Activated T-cell treated with anti-CD3 and anti-CD28 coated beads for 24 hours (primary cell): ENCODE measurements around the gene SIAH1.
"Not testable (repeated sequence)": the region's sequence is repeated elsewhere in the genome, so short reads cannot be mapped to it uniquely, and the experiment has no call there.

Source experiments
- DNase-seq: peaks from one replicate; pipeline ENCODE4 v3.0.0-alpha.2; 2020; ENCODE audit warnings: low read depth

SIAH1 gene

DNA sequence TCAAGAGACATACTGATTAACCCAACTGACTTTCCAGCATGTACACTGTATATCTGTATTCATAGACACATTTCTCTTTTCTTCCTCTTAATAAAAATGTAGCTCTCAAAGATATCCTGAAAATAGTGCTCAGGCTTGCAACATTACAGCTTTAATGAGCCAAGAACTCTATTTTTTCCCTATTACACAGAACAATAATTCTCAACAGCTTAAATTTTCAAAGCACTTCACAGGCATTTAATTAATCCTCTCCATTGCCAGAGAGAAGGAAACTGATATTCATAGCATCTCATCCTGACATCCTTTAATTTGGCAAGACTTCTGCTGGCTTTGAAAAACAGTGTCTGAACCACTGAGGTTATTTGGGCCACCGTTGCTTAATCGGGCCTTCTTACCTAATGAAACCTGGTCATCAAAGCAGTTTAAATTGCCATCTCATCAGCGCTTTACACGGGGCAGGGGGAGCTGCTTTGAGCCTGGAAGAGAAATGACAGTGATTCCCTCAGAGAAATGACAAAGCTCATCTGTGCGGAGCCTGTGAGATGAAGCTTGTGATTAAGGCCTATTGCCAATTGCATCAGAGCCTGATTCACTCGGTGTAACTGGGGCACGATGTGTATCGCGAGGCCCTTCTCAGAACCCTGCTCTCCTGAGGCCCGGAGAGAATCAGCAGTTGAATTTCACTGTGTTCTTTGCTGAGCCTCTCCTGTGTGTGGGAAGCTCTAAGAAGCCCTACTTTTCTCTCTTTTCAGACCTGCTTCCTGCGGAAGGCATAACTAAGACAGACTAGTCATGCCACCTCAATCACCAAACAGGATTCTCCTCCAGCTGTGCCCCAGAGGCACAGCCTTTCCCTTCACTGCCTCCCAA, 8.5 kb upstream of the SIAH1 start:
- DNase-seq = no peak

DNA sequence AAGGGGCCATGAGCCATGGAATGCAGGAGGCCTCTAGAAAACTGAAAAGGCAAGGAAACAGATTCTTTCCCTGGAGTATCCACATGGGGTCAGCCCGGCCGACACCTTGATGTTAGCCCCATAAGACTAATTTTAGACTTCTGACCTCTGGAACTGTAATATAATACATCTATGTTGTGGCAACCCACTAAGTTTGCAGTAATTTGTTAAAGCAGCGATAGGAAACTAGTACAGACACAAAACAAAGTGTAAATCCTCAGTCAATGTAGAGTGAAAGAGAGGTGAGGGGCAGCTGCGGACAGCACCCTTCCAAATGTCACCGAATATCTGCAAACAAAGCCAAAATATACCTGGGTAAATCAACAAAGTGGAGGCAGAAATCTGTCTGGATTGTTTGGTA, 7.2 kb upstream of the SIAH1 start:
- no peak for DNase-seq

DNA sequence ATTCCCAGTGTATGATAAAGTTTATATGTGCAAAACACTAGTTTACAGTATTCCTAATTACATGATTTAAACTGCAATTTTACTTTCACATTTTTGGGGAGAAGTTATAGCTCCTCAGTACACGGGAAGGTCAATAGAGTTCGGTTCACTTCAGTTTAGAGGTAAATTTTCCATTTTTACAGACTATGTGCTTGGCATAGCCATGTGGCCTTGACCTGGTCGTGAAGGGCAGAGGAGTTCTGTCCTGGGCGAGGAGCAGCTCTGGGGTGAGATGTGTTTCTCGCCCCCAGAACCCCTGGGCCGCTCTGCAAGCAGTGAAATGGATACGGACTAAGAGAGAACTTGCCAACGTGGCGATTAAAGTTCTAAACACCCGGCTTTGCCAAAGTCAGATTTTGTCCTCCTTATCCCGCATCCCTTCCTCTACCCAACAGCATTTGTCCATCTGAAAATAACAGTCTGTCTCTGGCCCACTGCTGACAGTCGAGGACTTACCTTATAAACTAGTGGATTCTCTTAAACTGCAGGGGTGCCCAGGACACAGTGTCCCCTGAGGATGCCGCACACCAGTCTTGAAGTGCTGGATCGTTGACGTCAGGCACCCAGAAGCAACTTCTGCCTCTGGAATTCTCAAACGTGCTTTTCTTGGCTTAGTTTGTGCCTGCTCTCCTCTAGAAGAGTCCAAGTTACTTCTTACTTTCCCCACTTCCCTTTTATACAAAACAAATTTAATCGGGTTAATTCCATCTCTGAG, 1.5 kb upstream of the SIAH1 start:
- no peak for DNase-seq

DNA sequence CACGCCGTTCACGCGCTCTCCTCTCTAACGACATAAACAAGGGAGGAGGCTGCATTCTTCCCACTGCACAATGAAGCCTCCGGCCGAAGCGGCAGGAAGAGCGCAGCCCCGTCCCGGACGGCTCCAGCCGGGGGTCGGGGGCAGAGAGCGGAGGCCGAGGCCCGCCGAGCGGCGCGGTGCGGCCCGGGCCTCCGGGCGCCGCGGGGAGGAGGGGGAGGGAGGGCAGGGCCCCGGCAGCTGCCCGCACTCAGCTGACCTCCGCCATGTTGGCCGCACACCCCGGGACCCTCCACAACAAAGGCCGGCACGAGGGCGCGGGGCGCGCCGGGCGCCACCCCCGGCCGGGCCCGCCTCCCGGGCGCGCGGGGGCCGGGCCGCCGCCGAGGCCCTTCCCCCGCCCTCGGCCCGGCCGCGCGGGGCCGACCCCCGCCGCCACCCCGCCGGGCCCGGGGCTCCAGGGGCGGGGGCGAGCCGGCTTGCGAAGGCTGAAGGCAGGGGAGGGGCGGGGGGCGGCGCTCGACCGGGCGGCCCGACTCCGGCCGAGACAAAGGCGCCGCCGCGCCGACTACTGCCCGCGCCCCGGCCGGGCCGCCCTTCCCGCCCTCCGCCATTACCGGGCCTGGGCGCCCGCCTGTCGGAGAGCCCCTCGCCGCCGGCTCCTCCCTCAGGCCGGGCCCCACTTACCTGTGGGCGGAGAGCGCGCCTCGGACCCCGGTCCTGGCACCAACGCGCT, 527 bp downstream of the SIAH1 start:
- DNase-seq = no peak

DNA sequence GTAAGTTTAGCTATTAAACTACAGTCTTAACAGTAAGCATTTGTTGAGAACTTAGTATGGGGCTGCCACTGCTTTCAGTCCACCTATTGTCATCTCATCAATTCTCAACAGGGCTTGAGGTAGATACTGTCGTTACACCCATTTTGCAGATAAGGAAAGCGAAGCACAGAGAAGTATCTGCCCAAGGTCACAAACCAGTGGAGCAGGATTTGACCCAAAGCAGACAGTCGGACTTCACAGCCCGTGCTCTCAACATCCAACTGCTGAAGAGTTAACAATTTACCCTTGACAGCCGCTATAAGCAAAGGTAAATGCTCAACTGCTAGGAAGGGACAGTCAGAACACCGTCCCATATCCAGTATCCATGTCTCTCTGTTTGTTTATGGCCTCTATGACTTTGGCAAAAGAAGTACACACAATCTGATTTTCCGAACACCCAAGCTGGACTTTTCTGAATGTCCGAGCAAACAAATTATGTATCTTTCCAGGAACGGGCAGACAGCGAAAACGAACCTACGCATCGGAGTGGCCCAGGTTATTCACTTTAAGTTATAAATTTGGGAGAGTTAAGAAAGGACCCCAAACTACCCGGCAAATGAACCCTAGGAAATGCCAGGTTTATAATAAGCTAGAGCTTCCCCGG, 1.2 kb downstream of the SIAH1 start:
- no peak for DNase-seq

DNA sequence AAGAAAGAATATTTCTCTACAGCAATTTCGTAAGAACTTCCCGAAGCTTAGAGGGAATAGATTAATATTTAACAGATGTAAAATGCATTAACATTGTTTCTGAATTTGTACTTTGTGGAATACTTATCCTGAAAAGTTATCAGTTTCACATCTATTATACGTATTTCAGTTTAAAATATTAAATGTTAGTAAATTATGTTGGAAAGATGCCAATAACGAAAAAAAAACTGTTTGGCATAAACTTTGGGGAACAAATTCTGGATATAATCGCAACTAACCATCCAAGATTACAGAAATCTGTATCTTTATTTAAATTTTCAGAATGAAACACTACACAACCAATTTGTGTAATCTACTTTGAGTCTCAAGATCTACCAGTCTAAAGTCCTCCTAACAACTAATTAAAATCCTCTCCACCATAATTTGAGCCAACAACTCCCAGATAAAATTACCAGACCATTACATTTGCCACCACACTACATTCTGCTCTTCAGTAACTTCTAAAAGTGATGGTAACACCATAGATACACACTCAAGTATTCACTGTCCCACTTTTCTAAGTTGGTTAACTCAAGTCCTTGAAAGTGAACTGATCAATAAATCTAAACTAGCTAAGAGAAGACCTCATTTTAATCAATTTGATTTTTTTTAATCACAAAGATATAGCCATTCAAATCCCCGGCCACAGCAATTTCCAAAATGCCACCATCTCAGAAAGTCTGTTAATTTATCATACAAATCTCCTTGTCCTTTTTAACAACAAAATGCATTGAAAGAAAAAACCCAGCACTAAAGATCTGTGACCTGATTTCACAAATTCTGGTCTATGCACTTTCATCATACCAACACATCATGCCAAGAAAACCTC, 2.0 kb downstream of the SIAH1 start:
- no peak for DNase-seq

DNA sequence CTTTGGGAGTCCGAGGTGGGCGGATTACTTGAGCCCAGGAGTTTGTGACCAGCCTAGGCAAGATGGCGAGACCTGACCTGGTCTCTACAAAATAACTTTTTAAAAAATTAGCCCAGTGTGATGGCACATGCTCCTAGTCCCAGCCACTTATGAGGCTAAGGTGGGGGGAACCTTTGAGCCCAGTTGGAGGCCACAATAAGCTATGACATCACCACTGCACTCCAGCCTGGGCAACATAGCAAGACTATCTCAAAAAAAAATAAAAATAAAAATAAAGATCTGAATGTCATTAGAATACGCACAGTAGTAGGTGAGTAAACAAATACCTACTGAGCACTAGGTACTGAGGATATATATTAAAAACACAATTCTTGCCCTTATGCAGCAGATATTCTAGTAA, 3.1 kb downstream of the SIAH1 start:
- no peak for DNase-seq

DNA sequence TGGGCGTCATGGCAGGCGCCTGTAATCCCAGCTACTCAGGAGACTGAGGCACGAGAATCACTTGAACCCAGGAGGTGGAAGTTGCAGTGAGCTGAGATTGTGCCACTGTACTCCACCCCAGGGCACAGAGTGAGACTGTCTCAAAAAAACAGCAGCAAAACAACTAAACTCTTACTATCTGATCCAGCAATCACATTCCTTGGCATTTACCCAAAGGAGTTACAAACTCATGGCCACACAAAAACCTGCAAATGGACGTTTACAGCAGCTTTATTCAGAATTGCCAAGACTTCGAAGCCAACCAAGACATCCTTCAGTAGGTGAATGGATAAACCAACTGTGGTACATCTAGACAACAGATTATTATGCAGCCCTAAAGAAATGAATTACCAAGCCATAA, 4.0 kb downstream of the SIAH1 start:
- no peak for DNase-seq

DNA sequence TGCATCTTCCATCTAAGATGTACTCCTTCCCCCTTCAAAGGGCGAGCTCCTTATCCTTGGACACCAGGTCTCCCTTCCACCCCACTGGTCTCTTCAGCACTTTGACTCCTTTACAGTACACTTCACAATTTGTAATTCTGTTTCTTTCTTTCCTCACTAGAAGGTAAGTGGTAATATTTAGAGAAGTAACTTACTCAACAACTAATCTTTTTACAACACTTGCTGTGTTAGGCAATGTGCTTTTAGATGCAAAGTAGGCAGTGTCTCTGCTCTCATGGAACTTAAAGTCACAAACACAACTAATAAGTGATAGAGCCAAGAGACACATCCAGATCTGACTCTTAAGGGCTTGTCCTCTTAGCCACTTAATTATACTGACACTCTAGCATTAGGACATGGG, 6.4 kb downstream of the SIAH1 start:
- no peak for DNase-seq

DNA sequence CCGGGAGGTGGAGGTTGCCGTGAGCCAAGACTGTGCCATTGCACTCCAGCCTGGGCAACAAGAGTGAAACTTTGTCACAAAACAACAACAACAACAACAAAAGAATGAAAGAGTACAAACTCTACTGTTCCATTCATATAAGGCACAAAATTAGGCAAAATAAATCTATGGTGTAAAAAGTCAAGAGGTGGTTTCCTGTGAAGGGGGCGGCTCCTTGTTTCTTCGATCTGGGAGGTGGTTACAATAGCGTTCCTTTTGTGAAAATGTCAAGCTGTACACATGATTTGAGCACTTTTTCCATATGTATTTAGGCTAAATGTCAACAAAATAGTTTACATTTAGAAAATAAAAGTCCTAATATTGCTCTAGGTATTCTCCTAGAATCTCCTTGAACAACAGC, 6.9 kb downstream of the SIAH1 start:
- DNase-seq = no peak

DNA sequence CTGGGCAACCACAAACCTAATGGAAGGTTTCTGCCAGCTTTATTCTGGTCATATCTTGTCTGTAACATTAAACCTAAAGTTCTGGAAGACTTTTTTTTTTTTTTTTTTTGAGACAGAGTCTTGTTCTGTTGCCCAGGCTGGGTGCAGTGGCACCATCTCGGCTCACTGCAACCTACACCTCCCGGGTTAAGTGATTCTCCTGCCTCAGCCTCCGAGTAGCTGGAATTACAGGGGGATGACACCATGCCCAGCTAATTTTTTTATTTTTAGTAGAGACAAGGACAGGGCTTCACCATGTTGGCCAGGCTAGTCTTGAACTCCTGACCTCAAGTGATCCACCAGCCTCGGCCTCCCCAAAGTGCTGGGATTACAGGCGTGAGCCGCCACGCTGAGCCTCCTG, 7.9 kb downstream of the SIAH1 start:
- not testable (repeated sequence) for DNase-seq

DNA sequence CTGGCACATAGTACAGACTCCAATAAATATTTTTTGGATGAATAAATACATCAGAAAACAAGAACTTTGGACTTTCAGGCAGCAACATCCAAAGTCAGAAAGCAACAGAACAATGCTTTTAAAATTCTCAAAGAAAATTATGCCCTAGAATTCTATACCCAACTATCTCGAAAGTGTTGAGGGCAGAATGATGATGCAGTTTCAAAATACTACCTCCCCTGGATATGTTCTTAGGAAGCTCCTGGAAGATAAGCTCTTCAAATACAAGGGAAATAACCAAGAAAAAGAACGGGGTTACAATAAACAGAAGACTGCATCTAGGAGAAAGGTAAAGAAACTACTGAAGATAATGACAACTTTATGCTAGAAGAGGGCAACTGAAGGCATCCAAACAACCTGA, 11.0 kb downstream of the SIAH1 start:
- DNase-seq = no peak

DNA sequence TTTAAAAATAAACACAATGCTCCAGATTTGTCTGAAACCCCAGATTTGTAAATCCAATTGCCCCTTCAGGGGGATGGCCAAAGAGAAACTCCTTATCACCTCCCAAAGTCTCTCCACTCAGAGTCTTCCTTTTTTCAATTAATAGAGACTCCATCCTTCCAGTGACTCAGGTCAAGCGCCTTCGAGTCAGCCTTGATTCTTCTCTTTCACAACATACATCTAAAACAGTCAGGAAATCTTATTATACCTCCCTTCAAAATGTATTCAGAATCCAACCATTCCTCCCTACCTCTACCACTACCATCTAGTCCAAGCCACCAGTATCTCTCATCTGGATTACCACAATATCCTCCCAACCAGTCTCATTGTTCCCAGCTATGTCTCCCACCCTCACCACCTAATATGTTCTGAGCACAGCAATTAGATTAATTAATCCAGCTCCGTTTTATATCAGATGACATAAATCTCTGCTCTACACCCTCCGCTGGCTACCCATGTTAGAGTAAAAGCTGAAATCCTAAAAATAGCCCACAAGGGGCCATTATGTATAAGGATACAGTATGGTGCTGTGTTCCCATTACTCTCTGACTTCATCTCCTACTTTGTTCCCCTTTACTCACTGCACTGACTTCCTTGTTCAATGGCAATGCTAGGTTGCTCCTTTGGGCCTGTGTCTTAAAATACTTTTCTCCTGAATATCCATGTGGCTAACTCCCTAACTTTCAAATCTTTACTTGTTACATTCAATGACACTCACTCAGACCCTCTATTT, 11.8 kb downstream of the SIAH1 start:
- no peak for DNase-seq

DNA sequence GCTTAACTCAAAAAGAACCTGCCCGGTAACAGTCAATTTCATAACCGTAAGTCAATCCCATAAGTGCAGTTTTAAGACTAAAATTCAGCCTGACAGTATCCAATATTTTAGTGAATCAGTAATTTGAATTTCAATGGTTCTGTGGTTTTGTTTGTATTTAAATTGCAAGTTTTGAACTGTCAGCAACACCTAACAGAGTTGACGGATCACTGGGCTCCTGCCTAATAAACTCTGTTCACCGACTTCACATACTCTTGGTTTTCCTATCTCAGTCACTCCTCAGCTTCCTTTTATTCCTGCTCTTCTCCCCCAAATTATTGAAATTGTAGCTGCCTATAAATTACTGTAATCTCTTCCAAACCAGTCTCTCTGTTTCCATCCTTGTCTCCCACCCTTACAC, 12.5 kb downstream of the SIAH1 start:
- no peak for DNase-seq

DNA sequence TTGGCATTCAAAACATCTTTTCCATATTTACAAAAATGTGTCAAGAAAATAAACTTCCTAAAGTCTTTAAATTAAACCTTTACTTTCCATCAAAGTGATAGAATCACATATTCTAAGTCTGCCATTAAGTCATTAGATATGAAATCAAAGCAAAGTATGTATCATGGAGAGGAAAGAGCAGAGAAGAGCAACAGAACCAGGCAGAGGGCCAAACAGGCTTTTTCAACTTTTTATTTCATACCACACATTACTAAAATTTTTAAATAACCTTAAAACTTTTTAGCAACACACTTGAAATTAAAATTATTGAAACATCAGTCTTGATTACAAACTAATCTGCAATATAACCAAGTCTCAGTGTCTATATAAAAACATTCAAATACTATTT, 13.8 kb downstream of the SIAH1 start:
- DNase-seq = no peak

DNA sequence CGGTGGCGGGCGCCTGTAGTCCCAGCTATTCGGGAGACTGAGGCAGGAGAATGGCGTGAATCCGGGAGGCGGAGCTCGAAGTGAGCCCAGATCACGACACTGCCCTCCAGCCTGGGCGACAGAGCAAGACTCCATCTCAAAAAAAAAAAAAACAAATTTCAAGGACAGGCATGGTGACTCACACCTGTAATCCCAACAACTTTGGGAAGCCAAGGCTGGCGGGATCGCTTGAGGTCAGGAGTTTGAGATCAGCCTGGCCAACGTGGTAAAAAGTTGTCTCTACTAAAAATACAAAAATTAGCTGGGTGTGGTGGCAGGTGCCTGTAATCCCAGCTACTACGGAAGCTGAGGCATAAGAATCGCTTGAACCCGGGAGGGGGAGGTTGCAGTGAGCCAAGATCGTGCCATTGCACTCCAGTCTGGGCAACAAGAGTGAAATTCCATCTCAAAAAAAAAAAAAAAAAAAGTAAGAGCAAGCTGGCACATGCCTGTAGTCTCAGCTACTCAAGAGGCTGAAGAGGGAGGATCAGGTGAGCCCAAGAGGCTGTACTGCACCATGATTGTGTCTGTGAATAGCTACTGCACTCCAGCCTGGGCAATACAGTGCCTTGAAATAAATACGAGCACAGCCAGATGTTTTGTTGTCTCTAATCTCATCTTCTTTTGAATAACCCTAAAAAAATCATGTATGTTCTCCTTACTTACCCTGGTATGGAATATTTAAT, 14.4 kb downstream of the SIAH1 start:
- not testable (repeated sequence) for DNase-seq

DNA sequence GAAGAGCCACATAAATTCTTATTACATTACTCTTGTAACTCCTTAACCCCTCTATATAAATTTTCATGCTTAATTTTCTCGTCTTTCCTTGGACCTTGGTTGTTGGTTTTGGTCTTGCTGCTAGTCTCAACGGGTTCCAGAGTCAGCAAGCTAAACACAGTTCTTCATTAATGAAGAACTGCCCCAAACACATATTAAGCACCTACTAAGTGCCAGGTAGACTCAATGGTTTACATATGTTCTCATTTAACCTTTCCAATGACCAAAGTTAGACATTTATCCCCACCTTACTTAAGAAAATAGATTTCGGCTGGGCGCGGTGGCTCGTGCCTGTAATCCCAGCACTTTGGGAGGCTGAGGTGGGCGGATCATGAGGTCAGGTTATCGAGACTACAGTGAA, 15.0 kb downstream of the SIAH1 start:
- DNase-seq = no peak

DNA sequence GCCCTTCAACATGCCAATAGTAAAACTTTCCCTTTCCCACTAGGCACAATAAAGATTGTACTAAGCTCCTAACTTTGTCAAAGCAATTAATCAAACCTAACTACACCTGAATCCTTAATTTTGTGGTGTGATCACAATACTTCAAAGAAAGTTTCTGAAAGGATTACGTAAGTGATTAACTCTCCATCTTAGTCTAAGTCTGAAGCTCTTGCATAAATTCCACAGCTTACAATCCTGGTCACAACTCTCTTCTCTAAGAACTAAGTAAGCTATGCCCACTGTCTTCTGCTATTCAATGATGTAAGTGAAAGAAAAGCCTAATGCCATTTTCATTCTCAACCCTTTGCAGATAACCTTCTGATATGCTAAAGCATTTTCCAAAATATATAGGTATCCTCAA, 15.4 kb downstream of the SIAH1 start:
- DNase-seq = no peak

DNA sequence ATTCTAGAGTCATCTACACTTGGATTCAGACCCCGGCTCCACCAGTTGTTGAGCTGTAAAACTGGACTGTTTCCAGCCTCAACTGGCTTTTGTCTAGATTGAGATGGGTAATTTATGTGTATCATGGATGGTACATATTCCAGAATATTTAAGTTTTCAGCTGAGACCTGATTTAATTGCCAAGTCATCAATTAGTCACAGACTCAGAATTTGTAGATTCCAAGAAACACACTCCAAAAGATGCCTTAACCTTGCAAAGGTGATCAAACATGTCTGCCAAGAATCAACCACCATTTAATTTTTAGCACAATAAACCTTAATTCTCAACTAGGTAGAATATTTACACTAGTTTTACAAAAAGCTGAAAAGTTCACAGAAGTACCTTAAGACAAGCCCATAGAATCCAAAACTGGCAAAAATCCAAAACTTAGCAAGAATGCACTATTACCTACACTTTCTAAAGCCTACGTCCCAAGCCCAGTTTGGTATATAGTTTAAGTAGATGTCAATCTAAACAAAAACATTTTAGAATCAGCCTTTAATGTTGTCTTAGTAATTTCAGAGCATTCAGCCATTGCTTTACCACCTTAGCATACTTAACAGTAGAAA, 17.7 kb downstream of the SIAH1 start:
- DNase-seq = no peak
